Motor neuron (in vitro differentiated cells): ENCODE results near the gene ZNF213. TPM values are rescaled to one million over a fixed set of nuclear protein-coding genes. Genes with fewer than 3 reads are reported as not detected.

ENCODE experiments used
- ATAC-seq, 8 experiments: fragments of 200-7000 bp; cut with Tn5 transposase; replicated peaks in 6 of 8; 2 replicates each; pipeline ENCODE4 v1.8.0; 2021; ENCODE audit warnings: mild to moderate bottlenecking in 8 of 8, moderate library complexity in 8 of 8
- H3K27ac ChIP-seq, 2 donors: fragments of 250-450 bp; sonication (Bioruptor Pico); 2 replicates each; pipeline ENCODE4 v1.9.0; 2021; ENCODE audit warnings: antibody characterized with exemption in 2 of 2, mild to moderate bottlenecking in 2 of 2, moderate library complexity in 1 of 2
- H3K4me1 ChIP-seq, 2 donors: fragments of 250-450 bp; sonication (Bioruptor Pico); replicated peaks in 1 of 2; 2 replicates each; pipeline ENCODE4 v1.6.1; 2021; ENCODE audit warnings: antibody characterized with exemption in 2 of 2, mild to moderate bottlenecking in 2 of 2, moderate library complexity in 1 of 2
- H3K4me3 ChIP-seq, 5 donors: fragments of 250-450 bp; sonication (Bioruptor Pico); 2 replicates each; pipeline ENCODE4 v1.9.0; 2021; ENCODE audit warnings: antibody characterized with exemption in 5 of 5, mild to moderate bottlenecking in 5 of 5, moderate library complexity in 4 of 5
- WGBS, 10 experiments: fragments of 450-650 bp; shearing (Covaris generic); methylation state at CpG; one replicate each; pipeline ENCODE4 v1.0.0; 2022; 5-methylcytosine and 5-hydroxymethylcytosine counted together
- in situ Hi-C, 9 experiments: fragments of 400-800 bp; cut with MboI; loops; one replicate each; pipeline ENCODE4 v1.15.0; 2021; ENCODE audit warnings: low sequenced_read_pairs in 9 of 9, low pct_unique_long_range_greater_than_20kb in 2 of 9; ENCODE audit not compliant: unreplicated experiment in 9 of 9
- total RNA-seq, 8 experiments: library from RNA; unstranded; fragments of 300-600 nt; gene quantifications; 2 replicates each; pipeline versions ENCODE4 v1.2.3 to v1.2.4, GENCODE V29; 2022

The ZNF213 gene, protein sequence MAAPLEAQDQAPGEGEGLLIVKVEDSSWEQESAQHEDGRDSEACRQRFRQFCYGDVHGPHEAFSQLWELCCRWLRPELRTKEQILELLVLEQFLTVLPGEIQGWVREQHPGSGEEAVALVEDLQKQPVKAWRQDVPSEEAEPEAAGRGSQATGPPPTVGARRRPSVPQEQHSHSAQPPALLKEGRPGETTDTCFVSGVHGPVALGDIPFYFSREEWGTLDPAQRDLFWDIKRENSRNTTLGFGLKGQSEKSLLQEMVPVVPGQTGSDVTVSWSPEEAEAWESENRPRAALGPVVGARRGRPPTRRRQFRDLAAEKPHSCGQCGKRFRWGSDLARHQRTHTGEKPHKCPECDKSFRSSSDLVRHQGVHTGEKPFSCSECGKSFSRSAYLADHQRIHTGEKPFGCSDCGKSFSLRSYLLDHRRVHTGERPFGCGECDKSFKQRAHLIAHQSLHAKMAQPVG
- 1 to 10 TPM; 2.6 to 9.6 (median 6.5) TPM for total RNA-seq

- peak within 1 kb of the TSS; percentile 85 to 99 (median 93) for H3K4me3 ChIP-seq
- H3K27ac ChIP-seq: peak within 1 kb of the TSS; percentile 98 to 99
- WGBS, 10 experiments: 0 to 1% (median 0%) methylated on average over 1 to 20 of the region's 63 CpGs; no CpG with 5 or more reads in 3 of the 10 experiments
- H3K4me1 ChIP-seq: peaks cover 12 to 15% of the 10 kb centered on the region in 2 donors
- peak; percentile 90 to 96 (median 94) for ATAC-seq
- in situ Hi-C loops: loop anchor here in 1 of 9 experiments (25.0 kb wide), 1 partner anchor 97 kb away; the partner anchor contains the start of genes BICDL2 and MMP25
Measured at GRCh38 chr16:3134338-3135125, at the start of gene ZNF213. TSS of gene ZNF213 (plus strand) at chr16:3135029. CDS start at chr16:3137281, 2,252 bp downstream.

DNA sequence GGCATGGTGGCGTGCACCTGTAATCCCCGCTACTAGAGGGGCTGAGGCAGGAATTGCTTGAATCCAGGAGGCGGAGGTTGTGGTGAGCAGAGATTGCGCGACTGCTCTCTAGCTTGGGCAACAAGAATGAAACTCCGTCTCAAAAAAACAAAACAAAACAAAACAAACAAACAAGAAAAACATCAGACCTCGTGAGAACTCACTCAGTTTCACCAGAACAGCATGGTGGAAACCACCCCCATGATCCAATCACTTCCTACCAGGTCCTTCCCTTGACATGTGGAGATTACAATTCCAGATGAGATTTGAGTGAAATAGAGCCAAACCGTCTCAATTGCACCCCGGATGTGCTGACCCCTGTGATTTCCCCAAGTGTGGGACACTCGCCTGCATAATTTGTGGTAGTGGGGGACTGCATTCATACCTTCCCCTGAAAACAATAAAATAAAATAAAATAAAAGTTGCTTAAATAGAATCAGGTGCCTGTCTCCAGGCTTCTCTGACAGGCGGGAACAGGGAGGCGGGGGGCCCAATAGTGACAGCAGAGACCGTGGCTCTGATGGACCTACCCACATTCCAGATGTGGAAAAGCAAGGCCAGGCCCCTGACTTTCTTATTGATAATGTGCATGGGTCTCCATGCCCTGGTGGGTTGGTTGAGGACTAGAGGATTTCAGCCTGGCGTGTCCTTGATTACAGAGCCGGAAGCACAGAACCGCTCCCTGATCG is 48.8 kb upstream of the ZNF213 start:
- WGBS, 10 experiments: 62 to 100% (median 88%) methylated on average over 1 to 15 of the region's 17 CpGs
- no peak for ATAC-seq
- in situ Hi-C loops: no loop called here
- no peak overlapping the region for H3K27ac ChIP-seq
- H3K4me1 ChIP-seq: peaks cover 0 to 19% of the 10 kb centered on the region in 2 donors
- no peak overlapping the region for H3K4me3 ChIP-seq

DNA sequence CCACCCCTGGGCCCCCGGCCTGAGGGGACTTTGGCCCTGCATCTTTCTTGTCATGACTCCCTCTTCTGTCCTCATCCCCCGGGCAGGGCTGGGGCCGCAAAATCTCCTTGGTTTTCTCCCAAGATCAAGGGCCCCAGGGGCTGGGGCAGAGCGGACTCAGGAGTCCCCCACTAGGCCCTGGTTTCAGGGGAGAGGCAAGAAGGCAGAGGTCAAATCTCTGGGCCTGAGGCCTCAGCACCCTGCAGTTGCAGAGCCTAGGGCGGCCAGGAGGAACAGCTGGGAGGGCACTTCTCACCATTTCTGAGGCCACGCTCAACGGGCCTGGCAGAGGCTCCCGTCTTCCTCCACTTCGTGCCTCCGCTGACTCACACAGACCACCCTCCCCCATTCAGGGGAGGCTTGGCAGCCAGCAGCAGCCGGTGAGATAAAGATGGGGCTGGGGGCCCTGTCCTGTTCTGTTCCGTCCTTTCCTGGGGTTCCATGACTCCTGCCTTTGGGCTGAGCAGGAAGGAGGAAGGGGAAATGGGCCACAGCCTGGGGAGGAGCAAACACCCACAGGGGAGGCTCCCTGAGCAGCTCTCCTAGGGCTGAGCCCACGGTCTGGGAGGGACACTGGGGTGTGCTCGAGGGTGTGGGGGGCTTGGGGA is 48.1 kb upstream of the ZNF213 start:
- in situ Hi-C loops: no loop called here
- 89 to 100% (median 89%) methylated on average over 2 to 3 of the region's 14 CpGs; no CpG with 5 or more reads in 6 of the 10 experiments for WGBS, 10 experiments
- peak in 4 of 8 experiments; percentile 41 to 46 (median 43) for ATAC-seq
- H3K4me1 ChIP-seq: peaks cover 0 to 19% of the 10 kb centered on the region in 2 donors
- no peak overlapping the region for H3K4me3 ChIP-seq
- peak overlapping the region in 1 of 2 donors; percentile 63 for H3K27ac ChIP-seq

DNA sequence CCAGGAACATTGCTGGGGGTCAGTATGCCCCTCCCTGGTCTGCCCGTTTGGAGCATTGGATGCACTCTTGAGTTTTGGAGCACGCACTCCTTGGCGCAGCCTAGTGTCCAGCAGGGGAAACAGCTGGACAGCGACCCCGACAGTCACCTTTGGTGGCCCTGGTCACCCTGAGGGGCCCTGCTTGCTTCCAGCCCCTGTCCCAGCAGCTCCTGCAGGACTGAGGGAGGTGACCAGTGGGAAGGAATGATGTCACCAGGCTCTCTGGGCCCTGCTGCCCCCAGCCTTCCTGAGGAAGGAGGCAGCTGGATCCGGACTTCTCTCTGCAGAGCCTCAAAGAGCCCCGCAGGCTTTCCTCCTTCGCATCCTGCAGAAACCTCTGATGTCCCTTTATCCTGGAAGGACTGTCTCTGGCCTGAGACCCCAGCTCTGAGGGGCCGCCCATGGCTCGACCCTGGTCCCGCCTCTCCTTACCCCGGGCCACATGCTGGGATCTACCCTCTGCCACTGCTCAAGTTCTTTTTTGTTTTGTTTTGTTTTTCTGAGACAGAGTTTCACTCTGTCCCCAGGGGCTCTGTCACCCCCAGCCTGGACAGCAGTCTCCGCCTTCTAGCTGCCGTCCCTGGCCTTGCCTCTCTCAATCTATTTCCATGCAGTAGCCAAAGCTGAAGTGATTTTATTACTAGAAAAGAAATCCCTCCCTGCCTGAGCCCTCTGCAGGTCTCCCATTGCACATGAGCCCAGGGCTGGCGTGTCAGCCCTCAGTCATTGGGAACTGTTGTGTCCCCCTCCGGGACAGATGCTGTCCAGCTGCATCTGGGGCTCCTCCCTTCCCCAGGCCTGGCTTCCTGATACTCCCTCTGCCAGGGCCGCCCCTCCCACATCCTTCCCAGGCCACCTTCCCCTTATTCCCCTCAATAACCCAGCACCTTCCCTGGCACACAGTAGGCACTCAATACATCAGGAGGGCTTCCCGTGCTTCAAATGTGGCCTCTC is 47.3 kb upstream of the ZNF213 start:
- WGBS, 10 experiments: 17 to 86% (median 37%) methylated on average over 1 to 8 of the region's 18 CpGs; no CpG with 5 or more reads in 2 of the 10 experiments
- H3K27ac ChIP-seq: peak overlapping the region in 1 of 2 donors; percentile 63
- no peak overlapping the region for H3K4me3 ChIP-seq
- peak; percentile 59 to 99 (median 95) for ATAC-seq
- in situ Hi-C loops: no loop called here
- peaks cover 0 to 19% of the 10 kb centered on the region in 2 donors for H3K4me1 ChIP-seq

- H3K4me3 ChIP-seq: no peak overlapping the region
- H3K27ac ChIP-seq: no peak overlapping the region
- H3K4me1 ChIP-seq: peaks cover 0 to 19% of the 10 kb centered on the region in 2 donors
- WGBS, 10 experiments: 80 to 100% (median 100%) methylated on average over 1 to 4 of the region's 7 CpGs; no CpG with 5 or more reads in 5 of the 10 experiments
- ATAC-seq: no peak
- in situ Hi-C loops: no loop called here
Measured at GRCh38 chr16:3088450-3088849, 46.4 kb upstream of the ZNF213 start.

DNA sequence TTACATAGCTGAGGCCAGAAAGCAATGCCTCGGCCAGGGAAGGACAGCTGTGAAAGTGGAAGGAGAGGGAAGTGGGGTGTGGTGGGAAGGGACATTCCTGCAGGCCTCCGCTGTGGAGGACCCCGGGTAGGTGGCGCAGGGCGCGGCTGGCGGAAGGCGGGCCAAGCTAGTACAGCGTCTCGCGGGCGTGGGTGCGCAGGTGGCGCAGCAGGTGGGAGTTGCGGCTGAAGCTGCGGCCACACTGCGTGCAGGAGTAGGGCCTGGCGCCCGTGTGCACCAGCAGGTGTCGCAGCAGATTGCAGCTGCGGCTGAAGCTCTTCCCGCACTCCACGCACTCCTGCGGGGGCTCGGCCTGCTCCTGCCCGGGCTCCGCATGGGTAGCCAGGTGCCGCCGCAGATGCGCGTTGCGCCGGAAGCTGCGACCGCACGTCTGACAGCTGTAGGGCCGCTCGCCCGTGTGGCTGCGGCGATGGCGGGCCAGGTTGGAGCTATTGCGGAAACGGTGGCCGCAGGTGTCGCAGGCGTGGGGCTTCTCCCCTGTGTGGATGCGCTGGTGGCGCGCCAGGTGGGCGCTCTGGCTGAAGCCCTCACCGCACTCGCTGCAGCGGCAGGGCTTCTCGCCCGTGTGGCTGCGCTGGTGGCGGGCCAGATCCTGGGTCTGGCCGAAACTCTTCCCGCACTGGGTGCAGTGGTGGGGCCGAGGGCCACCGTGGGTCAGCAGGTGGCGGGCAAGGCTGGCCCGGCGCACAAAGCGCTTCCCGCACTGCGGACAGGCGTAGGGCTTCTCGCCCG is 45.7 kb upstream of the ZNF213 start:
- Histone ChIP-seq H3K4me3 (no peak overlapping the region), H3K4me1 (peaks cover 0 to 19% of the 10 kb centered on the region in 2 donors), H3K27ac (no peak overlapping the region)
- in situ Hi-C loops: no loop called here
- WGBS, 10 experiments: 82 to 100% (median 97%) methylated on average over 3 to 17 of the region's 71 CpGs; no CpG with 5 or more reads in 5 of the 10 experiments
- no peak for ATAC-seq

DNA sequence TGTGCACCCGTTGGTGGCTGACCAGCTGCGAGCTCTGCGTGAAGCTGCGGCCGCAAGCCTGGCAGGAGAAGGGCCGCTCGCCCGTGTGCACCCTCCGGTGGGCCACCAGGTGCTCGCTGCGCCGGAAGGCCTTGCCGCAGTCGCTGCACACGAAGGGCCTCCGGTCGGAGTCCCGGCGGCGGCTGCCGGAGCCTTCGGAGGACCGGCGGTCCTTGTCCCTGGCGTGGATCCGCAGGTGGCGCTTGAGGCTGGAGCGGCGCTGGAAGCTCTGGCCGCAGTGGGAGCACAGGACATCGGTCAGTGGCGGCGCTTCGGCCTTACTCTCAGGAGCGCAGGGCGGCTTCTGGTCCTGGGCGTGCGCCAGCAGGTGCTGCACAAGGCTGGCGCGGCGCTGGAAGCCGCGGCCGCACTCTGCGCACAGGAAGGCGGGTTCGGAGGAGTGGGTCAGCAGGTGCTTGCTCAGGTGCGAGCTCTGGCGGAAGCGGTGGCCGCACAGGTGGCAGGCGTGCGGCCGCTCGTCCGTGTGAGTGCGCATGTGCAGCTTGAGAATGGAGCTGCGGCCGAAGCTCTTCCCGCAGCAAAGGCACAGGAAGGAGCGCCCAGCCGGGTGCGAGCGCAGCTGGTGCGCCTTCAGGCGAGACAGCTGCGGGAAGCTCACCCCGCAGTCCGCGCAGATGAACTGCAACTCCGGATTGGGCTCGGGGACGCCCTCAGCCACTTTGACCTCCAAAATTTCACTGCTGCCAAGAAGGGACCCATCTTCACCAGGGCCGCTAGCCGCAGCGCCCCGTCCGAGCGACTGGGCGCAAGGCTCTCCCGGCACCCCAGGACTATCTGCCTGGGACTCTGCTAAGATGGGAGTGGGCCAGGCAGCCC is 44.9 kb upstream of the ZNF213 start:
- WGBS, 10 experiments: 89 to 98% (median 94%) methylated on average over 3 to 32 of the region's 81 CpGs; no CpG with 5 or more reads in 5 of the 10 experiments
- no peak overlapping the region for H3K4me3 ChIP-seq
- peaks cover 0 to 19% of the 10 kb centered on the region in 2 donors for H3K4me1 ChIP-seq
- H3K27ac ChIP-seq: no peak overlapping the region
- ATAC-seq: no peak
- in situ Hi-C loops: no loop called here

- H3K4me1 ChIP-seq: peaks cover 0 to 17% of the 10 kb centered on the region in 2 donors
- in situ Hi-C loops: no loop called here
- 20 to 100% (median 81%) methylated on average over 1 to 4 of the region's 8 CpGs; no CpG with 5 or more reads in 2 of the 10 experiments for WGBS, 10 experiments
- no peak for ATAC-seq
- H3K27ac ChIP-seq: no peak overlapping the region
- no peak overlapping the region for H3K4me3 ChIP-seq
Measured at GRCh38 chr16:3091551-3091950, 43.3 kb upstream of the ZNF213 start.

- ATAC-seq: peak in 1 of 8 experiments; percentile 12
- Histone ChIP-seq H3K4me3 (no peak overlapping the region), H3K4me1 (peaks cover 0 to 8% of the 10 kb centered on the region in 2 donors), H3K27ac (no peak overlapping the region)
- in situ Hi-C loops: no loop called here
- WGBS, 10 experiments: 71 to 79% methylated on average over 9 to 10 of the region's 20 CpGs; no CpG with 5 or more reads in 8 of the 10 experiments
Measured at GRCh38 chr16:3092501-3092941, 42.3 kb upstream of the ZNF213 start.
